Adipocyte (in vitro differentiated cells): Measurements from ENCODE around the gene NOS3.
"Not testable (repeated sequence)": the region's sequence is repeated elsewhere in the genome, so short reads cannot be mapped to it uniquely, and the experiment has no call there.

Experiments
- DNase-seq: peaks from one replicate; pipeline ENCODE4 v3.0.0-alpha.2; 2015; ENCODE audit warnings: low read depth
- H3K27me3 ChIP-seq: replicated peaks from 2 replicates; pipeline ENCODE4 v1.7.0; 2013; ENCODE audit warnings: mild to moderate bottlenecking, low read length, moderate library complexity; ENCODE audit not compliant: control insufficient read depth, insufficient read depth
- H3K36me3 ChIP-seq: 2 replicates; pipeline ENCODE4 v1.7.0; 2013; ENCODE audit warnings: low read length, mild to moderate bottlenecking, moderate library complexity; ENCODE audit not compliant: control insufficient read depth, insufficient read depth, severe bottlenecking
- H3K4me1 ChIP-seq: 2 replicates; pipeline ENCODE4 v1.7.0; 2013; ENCODE audit warnings: mild to moderate bottlenecking, low read length, moderate library complexity; ENCODE audit not compliant: control insufficient read depth, insufficient read depth
- H3K4me3 ChIP-seq: 2 replicates; pipeline ENCODE4 v1.7.0; 2013; ENCODE audit warnings: mild to moderate bottlenecking, low read length, moderate library complexity
- H3K9ac ChIP-seq: 2 replicates; pipeline ENCODE4 v1.7.0; 2013; ENCODE audit warnings: mild to moderate bottlenecking, low read length, moderate library complexity
- H3K9me3 ChIP-seq: 2 replicates; pipeline ENCODE4 v1.7.0; 2013; ENCODE audit warnings: mild to moderate bottlenecking, low read length, moderate library complexity; ENCODE audit not compliant: control insufficient read depth

Gene NOS3

GRCh38 chr7:151038951-151039849 is 48.4 kb downstream of the NOS3 start:
- no peaks in the 10 kb centered on the region for H3K27me3 ChIP-seq
- H3K4me1 ChIP-seq, result peaks cover 23% of the 10 kb centered on the region
- peak; percentile 74 for DNase-seq
- H3K9me3 ChIP-seq, result no peaks in the 10 kb centered on the region
- no peak overlapping the region for H3K4me3 ChIP-seq
- peak overlapping the region; percentile 36 for H3K9ac ChIP-seq
- H3K36me3 ChIP-seq, result peaks cover 31% of the 10 kb centered on the region

- Histone ChIP-seq H3K9me3 (no peaks in the 10 kb centered on the region), H3K27me3 (no peaks in the 10 kb centered on the region), H3K4me1 (peaks cover 20% of the 10 kb centered on the region), H3K36me3 (peaks cover 23% of the 10 kb centered on the region), H3K9ac (no peak overlapping the region), H3K4me3 (no peak overlapping the region)
- DNase-seq, result no peak
Measured at GRCh38 chr7:151039850-151040548, 49.2 kb downstream of the NOS3 start.

- peaks cover 15% of the 10 kb centered on the region for H3K36me3 ChIP-seq
- H3K4me1 ChIP-seq, result peaks cover 22% of the 10 kb centered on the region
- no peaks in the 10 kb centered on the region for H3K27me3 ChIP-seq
- no peak for DNase-seq
- H3K9ac ChIP-seq, result no peak overlapping the region
- H3K9me3 ChIP-seq, result no peaks in the 10 kb centered on the region
- H3K4me3 ChIP-seq, result no peak overlapping the region
Measured at GRCh38 chr7:151040616-151041375, 50.0 kb downstream of the NOS3 start.

- peaks cover 41% of the 10 kb centered on the region for H3K4me1 ChIP-seq
- not testable (repeated sequence) for H3K27me3 ChIP-seq, H3K36me3 ChIP-seq, H3K9me3 ChIP-seq, H3K4me3 ChIP-seq, H3K9ac ChIP-seq, DNase-seq
Measured at GRCh38 chr7:151043449-151043848, 52.6 kb downstream of the NOS3 start.

GRCh38 chr7:151043959-151044358 is 53.1 kb downstream of the NOS3 start:
- Histone ChIP-seq H3K4me1 (peaks cover 36% of the 10 kb centered on the region), H3K36me3 (no peaks in the 10 kb centered on the region), H3K27me3 (no peaks in the 10 kb centered on the region), H3K9ac (no peak overlapping the region), H3K4me3 (no peak overlapping the region), H3K9me3 (no peaks in the 10 kb centered on the region)
- no peak for DNase-seq

GRCh38 chr7:151045262-151045661 is 54.4 kb downstream of the NOS3 start:
- Histone ChIP-seq H3K27me3 (peaks cover 5% of the 10 kb centered on the region), H3K4me1 (peaks cover 27% of the 10 kb centered on the region), H3K9ac (no peak overlapping the region), H3K4me3 (no peak overlapping the region), H3K36me3 (no peaks in the 10 kb centered on the region), H3K9me3 (no peaks in the 10 kb centered on the region)
- no peak for DNase-seq

GRCh38 chr7:151045967-151046366 is 55.1 kb downstream of the NOS3 start:
- Histone ChIP-seq H3K36me3 (no peaks in the 10 kb centered on the region), H3K4me1 (peaks cover 27% of the 10 kb centered on the region), H3K9ac (no peak overlapping the region), H3K27me3 (peaks cover 9% of the 10 kb centered on the region), H3K4me3 (no peak overlapping the region), H3K9me3 (no peaks in the 10 kb centered on the region)
- no peak for DNase-seq

GRCh38 chr7:151046603-151047573 is 56.1 kb downstream of the NOS3 start:
- Histone ChIP-seq H3K4me1 (peaks cover 27% of the 10 kb centered on the region), H3K9me3 (no peaks in the 10 kb centered on the region), H3K36me3 (no peaks in the 10 kb centered on the region), H3K4me3 (peak overlapping the region; percentile 42), H3K9ac (peak overlapping the region; percentile 62), H3K27me3 (peaks cover 9% of the 10 kb centered on the region)
- DNase-seq, result peak; percentile 82

GRCh38 chr7:151047976-151048815 is 57.4 kb downstream of the NOS3 start, which contains the start of gene ASIC3:
ASIC3 (plus strand) TSS chr7:151048531; CDS start chr7:151048886, 355 bp downstream.
- Histone ChIP-seq H3K9ac (peak within 1 kb of the TSS; percentile 6), H3K27me3 (peaks cover 9% of the 10 kb centered on the region), H3K4me3 (no peak within 1 kb of the TSS), H3K4me1 (peaks cover 27% of the 10 kb centered on the region), H3K36me3 (no peaks in the 10 kb centered on the region), H3K9me3 (no peaks in the 10 kb centered on the region)
- DNase-seq, result no peak
